IPS DF 19.7 (cell line): Measurements from ENCODE around the gene FGF21.
A peak's percentile ranks its signal among the peaks of the same experiment; 100 is the strongest.

Experiments used
- DNase-seq: peaks from one replicate; pipeline ENCODE4 v3.0.0-alpha.2; 2013; ENCODE audit warnings: low read depth, low spot score

The FGF21 gene

GRCh38 chr19:48728911-48729664, 26.2 kb upstream of the FGF21 start:
- no peak for DNase-seq

- DNase-seq = no peak
Observed at GRCh38 chr19:48731452-48731851, 23.9 kb upstream of the FGF21 start.

- DNase-seq = no peak
Observed at GRCh38 chr19:48734625-48735024, 20.7 kb upstream of the FGF21 start.

GRCh38 chr19:48735031-48735615, 20.2 kb upstream of the FGF21 start:
- DNase-seq = no peak

GRCh38 chr19:48737360-48737998, 17.8 kb upstream of the FGF21 start:
- no peak for DNase-seq

- no peak for DNase-seq
Observed at GRCh38 chr19:48738557-48739403, 16.5 kb upstream of the FGF21 start.

- no peak for DNase-seq
Observed at GRCh38 chr19:48739404-48740163, 15.7 kb upstream of the FGF21 start.

GRCh38 chr19:48740164-48740972, 15.0 kb upstream of the FGF21 start, which contains the start of gene RASIP1:
Gene RASIP1, minus strand, starts transcription at chr19:48740610. Its CDS starts 328 bp downstream, at chr19:48740282.
- DNase-seq = no peak

GRCh38 chr19:48741129-48741999, 14.0 kb upstream of the FGF21 start:
- no peak for DNase-seq

GRCh38 chr19:48742096-48742495, 13.2 kb upstream of the FGF21 start:
- DNase-seq = no peak

GRCh38 chr19:48745208-48745995, 9.9 kb upstream of the FGF21 start:
- DNase-seq = no peak

GRCh38 chr19:48746110-48746509, 9.2 kb upstream of the FGF21 start:
- DNase-seq = no peak

- DNase-seq = peak; percentile 84
Observed at GRCh38 chr19:48746738-48747575, 8.4 kb upstream of the FGF21 start, which contains the start of gene IZUMO1. Gene IZUMO1, minus strand, starts transcription at chr19:48746909. Its CDS starts 1,050 bp downstream, at chr19:48745859.

GRCh38 chr19:48749571-48750198, 5.6 kb upstream of the FGF21 start:
- no peak for DNase-seq

GRCh38 chr19:48750351-48750750, 5.0 kb upstream of the FGF21 start:
- no peak for DNase-seq

GRCh38 chr19:48750771-48751504, 4.4 kb upstream of the FGF21 start:
- no peak for DNase-seq
